HepG2 (cell line): ENCODE results near the gene RAB3A. TPM values are rescaled to one million over a fixed set of nuclear protein-coding genes. Genes with fewer than 3 reads are reported as not detected.
A peak's percentile ranks its signal among the peaks of the same experiment; 100 is the strongest.

Experiments used
- ATAC-seq: fragments of 200-7000 bp; cut with Tn5 transposase; 3 replicates; pipeline ENCODE4 v1.9.1; 2020; ENCODE audit warnings: mild to moderate bottlenecking, moderate library complexity
- BruUV-seq: library from RNA; stranded (reverse); fragments of 400-500 nt; replicated peaks from 2 replicates; lab custom pipeline; 2021; lab: Mats Ljungman, UMichigan
- CTCF ChIA-PET: fragments of 300-600 bp; formaldehyde crosslinking; extraction: SDS; loops from one replicate; lab custom pipeline; 2021; ENCODE audit warnings: low total read pairs, inconsistent platforms, low intra/inter-chr PET ratio; lab: Yijun Ruan, JAX
- POLR2A ChIA-PET: fragments of 350-600 bp; sonication (Branson Sonifier 250); formaldehyde crosslinking; loops from one replicate; lab custom pipeline; 2020; ENCODE audit warnings: antibody characterized with exemption, inconsistent platforms; lab: Yijun Ruan, JAX
- DNase-seq: peaks from one replicate; pipeline ENCODE4 v3.0.0-alpha.2; 2015; ENCODE audit warnings: low spot score
- FAIRE-seq: peaks from 3 replicates; lab custom pipeline; 2011; peaks lifted over from hg19 to GRCh38; lab: Jason Lieb, UNC
- H2AFZ ChIP-seq: one replicate; pipeline ENCODE4 v1.6.1; 2011; ENCODE audit warnings: low read length, inconsistent platforms
- H3K27ac ChIP-seq: fragments of 300-600 bp; 3 replicates; pipeline ENCODE4 v1.8.0; 2011; ENCODE audit warnings: mixed run types, mild to moderate bottlenecking, mixed read lengths, low read length, inconsistent platforms; ENCODE audit not compliant: insufficient read depth; ENCODE audit errors: extremely low read length
- H3K27me3 ChIP-seq, 2 experiments: fragments of 200-600 bp in 1 of 2; 2 replicates in 1 of 2; 3 replicates in 1 of 2; pipeline versions ENCODE4 v1.6.0 to v1.8.0; 2011; ENCODE audit warnings: low read length in 2 of 2, mild to moderate bottlenecking in 2 of 2, moderate library complexity in 2 of 2, inconsistent platforms in 1 of 2; ENCODE audit not compliant: insufficient read depth in 2 of 2, control insufficient read depth in 1 of 2
- H3K36me3 ChIP-seq, 2 experiments: fragments of 200-600 bp in 1 of 2; replicated peaks in 1 of 2; 2 replicates in 1 of 2; 3 replicates in 1 of 2; pipeline versions ENCODE4 v1.5.1 to v1.8.0; 2011; ENCODE audit warnings: low read length in 2 of 2, inconsistent platforms in 1 of 2; ENCODE audit not compliant: insufficient read depth in 2 of 2, control insufficient read depth in 1 of 2
- H3K4me1 ChIP-seq: 2 replicates; pipeline ENCODE4 v1.5.1; 2012; ENCODE audit warnings: low read length, inconsistent platforms; ENCODE audit not compliant: insufficient read depth
- H3K4me2 ChIP-seq: 2 replicates; pipeline ENCODE4 v1.6.0; 2011; ENCODE audit warnings: low read depth, low read length, inconsistent platforms
- H3K4me3 ChIP-seq, 3 experiments: fragments of 200-600 bp in 1 of 3; sonication (generic), shearing (Covaris generic) in 1 of 3; replicated peaks in 1 of 3; 2 replicates each; pipeline ENCODE4 v1.5.1; 2011 to 2016; ENCODE audit warnings: low read length in 3 of 3, inconsistent platforms in 2 of 3, low read depth in 2 of 3, mild to moderate bottlenecking in 2 of 3, control low read depth in 1 of 3, mixed read lengths in 1 of 3; ENCODE audit not compliant: insufficient read depth in 1 of 3
- H3K79me2 ChIP-seq: one replicate; pipeline ENCODE4 v1.6.1; 2011; ENCODE audit warnings: low read length, inconsistent platforms; ENCODE audit not compliant: insufficient read depth
- H3K9ac ChIP-seq: 2 replicates; pipeline ENCODE4 v1.6.0; 2011; ENCODE audit warnings: mild to moderate bottlenecking, low read depth, low read length, inconsistent platforms; ENCODE audit not compliant: insufficient read depth
- H3K9me3 ChIP-seq: 2 replicates; pipeline ENCODE4 v1.5.1; 2012; ENCODE audit warnings: mild to moderate bottlenecking, low read length
- H4K20me1 ChIP-seq: 2 replicates; pipeline ENCODE4 v1.6.0; 2011; ENCODE audit warnings: inconsistent platforms, mild to moderate bottlenecking, low read length, moderate library complexity; ENCODE audit not compliant: insufficient read depth
- ESRRA ChIP-seq: sonication (generic); formaldehyde crosslinking; IDR thresholded peaks from 2 replicates; pipeline ENCODE4 v1.5.1; 2020; ENCODE audit warnings: mild to moderate bottlenecking, low read depth, missing genetic modification reagents
- FIP1L1 ChIP-seq: fragments of 200-400 bp; formaldehyde crosslinking; IDR thresholded peaks from 2 replicates; pipeline ENCODE4 v1.6.1; 2018; ENCODE audit warnings: low read depth, mild to moderate bottlenecking, low read length, moderate library complexity, borderline replicate concordance; ENCODE audit not compliant: insufficient read depth
- FOSL1 ChIP-seq: sonication (generic); formaldehyde crosslinking; IDR thresholded peaks from 2 replicates; pipeline ENCODE4 v1.9.0; 2021; ENCODE audit warnings: missing genetic modification reagents, borderline replicate concordance
- HNF4G ChIP-seq, 2 experiments: sonication (generic) in 1 of 2; formaldehyde crosslinking in 1 of 2; IDR thresholded peaks; 2 replicates each; pipeline versions ENCODE4 v1.4.0 to v1.6.1; 2011 to 2020; ENCODE audit warnings: borderline replicate concordance in 2 of 2, low read depth in 2 of 2, mild to moderate bottlenecking in 2 of 2, low read length in 1 of 2, missing genetic modification reagents in 1 of 2, moderate library complexity in 1 of 2
- MYC ChIP-seq: sonication (generic); formaldehyde crosslinking; IDR thresholded peaks from 2 replicates; pipeline ENCODE4 v1.9.0; 2021; ENCODE audit warnings: missing genetic modification reagents, borderline replicate concordance
- NCOR1 ChIP-seq: fragments of 200-600 bp; sonication (generic); IDR thresholded peaks from 2 replicates; pipeline ENCODE4 v1.7.0; 2017; ENCODE audit warnings: antibody characterized with exemption, low read length, borderline replicate concordance
- REST ChIP-seq, 2 experiments: IDR thresholded peaks; 2 replicates each; pipeline ENCODE4 v1.6.1; 2011 to 2012; ENCODE audit warnings: low read length in 2 of 2, borderline replicate concordance in 1 of 2, low read depth in 1 of 2, mild to moderate bottlenecking in 1 of 2, moderate library complexity in 1 of 2
- SMARCE1 ChIP-seq: fragments of 450-650 bp; IDR thresholded peaks from 2 replicates; pipeline ENCODE4 v1.6.1; 2017; ENCODE audit warnings: borderline replicate concordance
- SRSF1 ChIP-seq: fragments of 200-400 bp; formaldehyde crosslinking; optimal IDR thresholded peaks from 2 replicates; pipeline ENCODE3; 2017; ENCODE audit warnings: mild to moderate bottlenecking, low read depth, low read length, moderate library complexity
- TARDBP ChIP-seq: sonication (generic); formaldehyde crosslinking; IDR thresholded peaks from 2 replicates; pipeline ENCODE4 v1.8.0; 2022; ENCODE audit warnings: mild to moderate bottlenecking, missing genetic modification reagents
- YEATS2 ChIP-seq: sonication (generic); formaldehyde crosslinking; IDR thresholded peaks from 2 replicates; pipeline ENCODE4 v1.4.0; 2020; ENCODE audit warnings: missing genetic modification reagents, borderline replicate concordance
- ZNF160 ChIP-seq: sonication (generic); formaldehyde crosslinking; IDR thresholded peaks from 2 replicates; pipeline ENCODE4 v1.8.0; 2022; ENCODE audit warnings: mild to moderate bottlenecking, inconsistent platforms, missing genetic modification reagents
- ZNF205 ChIP-seq: IDR thresholded peaks from 2 replicates; pipeline ENCODE4 v1.6.1; 2018; ENCODE audit warnings: missing biosample characterization, missing genetic modification reagents
- ZNF24 ChIP-seq: fragments of 450-650 bp; IDR thresholded peaks from 2 replicates; pipeline ENCODE4 v1.6.1; 2017; ENCODE audit warnings: antibody characterized with exemption, mild to moderate bottlenecking
- ZNF292 ChIP-seq: sonication (generic); formaldehyde crosslinking; IDR thresholded peaks from 2 replicates; pipeline ENCODE4 v1.8.1; 2022; ENCODE audit warnings: mild to moderate bottlenecking, low read depth, missing genetic modification reagents, borderline replicate concordance
- ZNF607 ChIP-seq: sonication (generic); formaldehyde crosslinking; IDR thresholded peaks from 2 replicates; pipeline ENCODE4 v1.5.1; 2020; ENCODE audit warnings: missing genetic modification reagents, mild to moderate bottlenecking, borderline replicate concordance
- WGBS: methylation state at CpG from one replicate; pipeline ENCODE4 v1.1.6; 2017; ENCODE audit warnings: low lambda C conversion rate; 5-methylcytosine and 5-hydroxymethylcytosine counted together
- in situ Hi-C: cut with HindIII; loops from 2 replicates; pipeline ENCODE4 v1.10.0; 2017; ENCODE audit warnings: low pct_unique_long_range_greater_than_20kb; ENCODE audit not compliant: extremely low pct_ligation_motif_present
- intact Hi-C: fragments of 100-400 bp; cut with micrococcal nuclease; formaldehyde crosslinking; loops from one replicate; pipeline ENCODE4 v1.10.0; 2022; ENCODE audit not compliant: unreplicated experiment
- polyA plus RNA-seq, 8 experiments: library from polyadenylated mRNA; depleted of rRNA in 3 of 8; stranded (reverse) in 7 of 8; unstranded in 1 of 8; fragments of >200 nt; fragmentation: Illumina TruSeq in 4 of 8; extraction: Trizol in 4 of 8; gene quantifications; 2 replicates each; pipeline versions ENCODE4 v1.2.1 to v1.2.3, GENCODE V29; 2011 to 2016; ENCODE audit warnings: low read depth in 4 of 8, missing spikeins in 1 of 8, mixed read lengths in 1 of 8; ENCODE audit not compliant: insufficient read depth in 1 of 8
- total RNA-seq, 5 experiments: library from RNA; depleted of rRNA; stranded (reverse); fragments of >200 nt; fragmentation: Illumina TruSeq; extraction: Trizol; gene quantifications; 2 replicates each; pipeline ENCODE4 v1.2.3, GENCODE V29; 2016; ENCODE audit warnings: low read depth in 1 of 5
- TF ChIP-seq, protein P1 (sequence below): sonication (generic); formaldehyde crosslinking; IDR thresholded peaks from 2 replicates; pipeline ENCODE4 v1.9.0; 2022; ENCODE audit warnings: low read depth, missing genetic modification reagents

RAB3A gene
- total and polyA plus RNA-seq, 2 of the 13 experiments (the other 11 are each of a cell fraction or from before 2014, with no cell fraction given), result 0.58 to 0.98 TPM

GRCh38 chr19:18225702-18226468 lies 22.0 kb upstream of the RAB3A start, which contains the start of gene PDE4C:
PDE4C (minus strand) TSS chr19:18226438; CDS start chr19:18226415, 23 bp downstream.
- Histone ChIP-seq H3K9me3 (no peaks in the 10 kb centered on the region), H4K20me1 (no peaks in the 10 kb centered on the region), H3K4me1 (peaks cover 56% of the 10 kb centered on the region), H3K27ac (peak within 1 kb of the TSS; percentile 19), H3K36me3 (no peaks in the 10 kb centered on the region), H3K79me2 (no peaks in the 10 kb centered on the region), H3K27me3 (no peaks in the 10 kb centered on the region; a peak in 1 of 5 replicates), H3K9ac (peak within 1 kb of the TSS; percentile 60; the same call in 1 of the 2 replicates), H2AFZ (no peak within 1 kb of the TSS), H3K4me2 (peak within 1 kb of the TSS; percentile 95), H3K4me3 (peak within 1 kb of the TSS; percentile 54 to 80 (median 56))
- ChIA-PET CTCF (no interaction called here), POLR2A (interaction anchor here (0.7 to 1.0 kb wide), 2 partner anchors 54 to 77 kb away, joined by 3 to 4 read pairs; no protein-coding TSS in a partner anchor)
- in situ Hi-C loops (no loop called here), intact Hi-C loops (no loop called here)
- BruUV-seq, result no TSS peak
- ATAC-seq (peak; percentile 46), FAIRE-seq (no peak), DNase-seq (no peak)
- 0% methylated on average over 15 of the region's 51 CpGs for WGBS
- TF ChIP-seq SRSF1 (peak; percentile 54), ZNF24 (no peak), REST (IDR thresholded peaks at IDR 0.05; ENCODE audit: borderline replicate concordance in 1 of 2, low read depth in 1 of 2, low read length in 2 of 2) (peak in 1 of 2 experiments; percentile 56; a peak in 2 of 4 replicates), ZNF292 (no peak), ZNF160 (no peak), SMARCE1 (no peak), MYC (peak; percentile 56; the same call in 1 of the 2 replicates), ZNF607 (CRISPR knock-in tag) (0 out of 2 replicates have a peak, but pooled peaks have one; percentile 15), ESRRA (CRISPR knock-in tag) (peak; percentile 62), TARDBP (CRISPR knock-in tag) (no peak), FIP1L1 (no peak), FOSL1 (no peak), NCOR1 (no peak), ZNF205 (peak; percentile 31; the same call in 1 of the 2 replicates), HNF4G (IDR thresholded peaks at IDR 0.05; ENCODE audit: borderline replicate concordance, low read depth, low read length) (no peak), HNF4G (CRISPR knock-in tag; IDR thresholded peaks at IDR 0.05; ENCODE audit: borderline replicate concordance, low read depth) (0 out of 2 replicates have a peak, but pooled peaks have one; percentile 18), YEATS2 (no peak)
- TF ChIP-seq, protein P1, sequence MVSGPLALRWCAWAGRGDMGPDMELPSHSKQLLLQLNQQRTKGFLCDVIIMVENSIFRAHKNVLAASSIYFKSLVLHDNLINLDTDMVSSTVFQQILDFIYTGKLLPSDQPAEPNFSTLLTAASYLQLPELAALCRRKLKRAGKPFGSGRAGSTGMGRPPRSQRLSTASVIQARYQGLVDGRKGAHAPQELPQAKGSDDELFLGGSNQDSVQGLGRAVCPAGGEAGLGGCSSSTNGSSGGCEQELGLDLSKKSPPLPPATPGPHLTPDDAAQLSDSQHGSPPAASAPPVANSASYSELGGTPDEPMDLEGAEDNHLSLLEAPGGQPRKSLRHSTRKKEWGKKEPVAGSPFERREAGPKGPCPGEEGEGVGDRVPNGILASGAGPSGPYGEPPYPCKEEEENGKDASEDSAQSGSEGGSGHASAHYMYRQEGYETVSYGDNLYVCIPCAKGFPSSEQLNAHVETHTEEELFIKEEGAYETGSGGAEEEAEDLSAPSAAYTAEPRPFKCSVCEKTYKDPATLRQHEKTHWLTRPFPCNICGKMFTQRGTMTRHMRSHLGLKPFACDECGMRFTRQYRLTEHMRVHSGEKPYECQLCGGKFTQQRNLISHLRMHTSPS (CRISPR knock-in tag), result peak; percentile 43; the same call in 1 of the 2 replicates
